ENCODE measurements around the gene MIAT.
"Not testable (repeated sequence)": the region's sequence is repeated elsewhere in the genome, so short reads cannot be mapped to it uniquely, and the experiment has no call there.

The MIAT gene

GRCh38 chr22:26701323-26701722, 43.9 kb downstream of the MIAT start:
- DNase-seq = no peak

DNA sequence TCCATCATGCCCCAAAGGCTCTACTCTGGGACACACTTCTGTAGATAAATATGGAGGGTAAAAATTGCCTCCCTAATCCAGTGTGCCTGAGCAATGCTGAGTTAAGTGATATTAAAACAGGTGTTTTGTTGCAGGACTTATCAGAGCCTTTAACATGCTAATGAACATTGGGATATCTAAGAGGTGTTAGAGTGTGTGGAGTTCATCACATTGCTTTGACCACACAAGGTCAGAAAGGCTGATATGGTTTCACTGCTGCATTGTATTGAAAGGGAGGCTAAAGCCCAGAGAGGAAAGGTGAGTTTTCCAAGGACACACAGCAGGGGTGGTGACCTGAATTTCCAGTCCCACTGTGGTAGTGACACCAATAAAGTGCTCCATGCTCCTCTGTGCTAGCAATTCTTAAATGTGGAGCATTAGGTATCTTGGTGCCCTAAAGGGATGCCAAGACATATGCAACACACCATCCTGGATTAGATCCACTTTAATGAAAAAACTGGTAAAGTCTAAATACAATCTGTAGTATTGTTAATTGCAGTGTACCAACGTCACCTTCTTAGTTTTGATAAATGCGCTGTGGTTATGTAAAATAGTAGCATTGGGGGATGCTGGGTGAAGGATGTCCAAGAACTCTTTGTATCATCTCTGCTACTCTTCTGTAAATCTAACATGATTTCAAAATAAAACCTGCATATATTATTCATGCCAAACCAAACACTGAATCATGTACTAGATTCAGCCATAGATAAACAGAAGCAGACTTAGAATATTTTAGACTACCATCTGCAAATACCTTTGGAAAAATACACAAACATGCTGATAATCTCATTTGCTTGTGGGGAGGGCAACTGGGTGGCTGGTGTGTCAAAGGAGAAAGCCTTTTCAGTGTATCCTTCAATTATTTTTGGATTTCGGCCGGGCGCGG, 45.8 kb downstream of the MIAT start:
- DNase-seq = no peak

DNA sequence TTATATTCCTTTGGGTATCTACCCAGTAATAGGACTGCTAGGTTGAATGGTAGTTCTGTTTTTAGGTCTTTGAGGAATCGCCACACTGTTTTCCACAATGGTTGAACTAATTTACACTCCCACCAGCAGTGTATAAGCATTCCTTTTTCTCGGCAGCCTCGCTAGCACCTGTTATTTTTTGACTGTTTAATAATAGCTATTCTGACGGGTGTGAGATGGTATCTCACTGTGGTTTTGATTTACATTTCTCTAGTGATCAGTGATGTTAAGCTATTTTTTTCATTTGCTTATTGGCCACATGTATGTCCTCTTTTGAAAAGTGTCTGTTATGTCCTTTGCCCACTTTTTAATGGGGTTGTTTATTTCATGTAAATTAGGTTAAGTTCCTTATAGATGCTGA, 48.0 kb downstream of the MIAT start:
- not testable (repeated sequence) for DNase-seq

DNA sequence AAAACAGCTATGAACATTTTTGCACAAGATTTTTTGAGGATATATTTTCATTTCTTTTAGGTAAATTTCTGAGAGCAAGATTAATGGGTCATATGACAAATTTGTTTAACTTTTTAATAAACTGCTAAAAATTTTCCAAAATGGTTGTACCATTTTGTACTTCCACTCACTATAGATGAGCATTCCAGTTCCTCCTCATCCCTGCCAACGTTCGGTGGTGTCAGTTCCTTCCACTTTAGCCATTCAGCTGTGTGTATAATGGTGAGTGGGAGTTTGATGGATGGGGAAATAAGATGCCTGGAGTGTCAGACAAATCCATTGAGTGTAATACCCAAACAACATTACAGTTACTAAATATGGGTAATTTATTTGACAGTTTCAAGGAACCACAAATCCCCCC, 49.7 kb downstream of the MIAT start:
- DNase-seq = no peak

GRCh38 chr22:26707581-26707980, 50.2 kb downstream of the MIAT start:
- no peak for DNase-seq

- DNase-seq = no peak
Measured at GRCh38 chr22:26708256-26709009, 51.0 kb downstream of the MIAT start.

DNA sequence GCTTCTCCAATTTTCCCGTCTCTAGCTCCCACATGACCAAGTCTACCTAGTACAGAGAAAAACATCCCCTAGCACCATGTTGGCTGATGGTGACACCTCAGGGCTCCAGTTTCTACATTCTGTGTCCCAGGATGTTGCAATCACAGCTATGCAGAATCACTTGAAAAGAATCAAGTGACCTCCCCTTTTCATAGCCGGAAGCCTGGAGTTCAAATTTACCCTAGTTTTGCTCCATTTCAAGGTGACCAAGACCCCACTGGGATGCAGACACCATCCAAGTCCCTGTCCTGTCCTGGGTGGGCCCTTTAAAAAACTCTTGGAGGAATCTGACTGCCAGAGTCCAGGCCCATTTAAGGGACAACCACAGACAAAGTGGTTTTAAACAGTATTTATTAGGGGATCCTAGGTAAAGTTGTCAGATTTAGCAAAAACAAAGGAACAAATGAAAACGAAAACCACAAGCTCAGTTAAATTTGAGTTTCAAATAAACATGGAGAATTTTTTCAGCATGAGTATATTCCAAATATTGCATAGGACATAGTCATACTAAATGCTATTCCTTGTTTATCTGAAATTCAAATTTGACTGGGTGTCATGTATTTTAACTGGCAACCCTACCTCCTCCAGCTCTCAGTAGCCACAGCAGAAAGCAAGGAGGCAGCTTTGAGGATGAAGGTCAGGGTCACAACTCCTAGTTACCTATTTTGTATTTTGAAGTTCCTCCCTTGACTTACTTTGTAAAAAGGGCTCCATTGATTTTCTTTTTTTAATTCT, 52.4 kb downstream of the MIAT start:
- DNase-seq = no peak

GRCh38 chr22:26711205-26711963, 54.0 kb downstream of the MIAT start:
- DNase-seq = peak; percentile 5

DNA sequence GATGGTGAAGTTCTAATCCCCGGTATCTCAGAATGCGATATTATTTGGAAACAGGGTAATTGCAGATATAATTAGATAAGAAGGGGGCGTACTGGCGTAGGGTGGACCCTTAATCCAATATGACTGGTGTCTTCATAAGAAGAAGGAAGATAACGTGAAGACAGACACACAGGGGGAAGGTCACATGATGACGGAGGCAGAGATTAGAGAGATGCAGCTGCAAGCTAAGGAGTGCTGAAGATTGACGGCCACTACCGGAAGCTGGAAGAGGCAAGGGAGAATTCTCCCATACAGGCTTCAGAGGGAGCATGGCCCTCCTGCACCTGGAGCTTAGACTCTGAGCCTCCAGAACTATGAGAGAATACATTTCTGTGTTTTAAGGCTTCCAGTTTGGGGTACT, 54.8 kb downstream of the MIAT start:
- DNase-seq = no peak

DNA sequence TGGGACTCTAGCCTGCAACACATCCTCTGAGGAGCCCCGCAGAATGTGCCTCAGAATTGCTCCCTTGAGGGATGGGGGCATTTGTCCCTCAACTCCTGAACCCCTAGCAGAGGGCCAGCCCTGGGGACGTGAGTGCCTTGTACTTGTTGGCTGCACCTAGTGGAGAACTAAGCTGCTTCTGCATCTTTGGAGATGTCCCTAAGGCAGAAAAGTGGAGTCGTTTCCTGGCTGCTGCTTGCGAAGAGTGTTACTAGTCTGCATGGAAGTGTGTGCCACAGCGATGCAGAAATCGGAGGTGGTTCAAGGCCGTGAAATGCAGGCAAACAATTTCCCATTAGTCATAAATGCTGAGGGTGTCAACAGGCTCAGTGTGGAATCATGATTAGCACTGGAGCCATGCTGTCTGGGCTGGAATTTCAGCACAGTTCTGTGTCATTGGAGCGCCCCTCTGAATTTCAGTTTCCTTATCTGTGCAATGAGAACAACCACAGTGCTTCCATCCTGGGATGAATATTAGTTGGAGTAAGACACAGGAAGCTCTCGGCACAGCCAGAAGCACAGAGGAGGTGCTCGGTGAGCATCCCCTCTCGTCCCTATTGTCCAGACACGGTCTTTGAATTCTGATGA, 56.5 kb downstream of the MIAT start:
- DNase-seq = no peak

DNA sequence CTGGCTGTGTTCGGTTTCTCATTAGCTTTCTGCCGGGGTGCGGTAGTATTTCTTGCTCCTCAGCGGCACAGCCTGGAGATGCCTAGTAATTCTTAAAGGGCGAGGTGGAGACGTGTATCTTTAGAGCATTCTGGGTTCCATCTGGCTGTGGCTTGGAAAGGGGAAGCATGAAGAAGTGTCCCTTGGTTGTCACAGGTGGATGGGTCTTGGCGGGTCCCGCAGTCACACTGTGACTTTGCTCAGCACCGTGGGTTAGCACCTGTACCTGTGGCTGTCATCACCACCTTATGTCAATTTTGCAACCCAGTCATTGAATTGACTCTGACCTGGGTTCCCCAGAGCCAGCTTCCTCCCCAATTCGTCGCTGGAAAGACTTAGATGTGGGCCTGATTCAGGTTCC, 57.6 kb downstream of the MIAT start:
- no peak for DNase-seq

GRCh38 chr22:26715392-26715936, 58.1 kb downstream of the MIAT start:
- DNase-seq = no peak

DNA sequence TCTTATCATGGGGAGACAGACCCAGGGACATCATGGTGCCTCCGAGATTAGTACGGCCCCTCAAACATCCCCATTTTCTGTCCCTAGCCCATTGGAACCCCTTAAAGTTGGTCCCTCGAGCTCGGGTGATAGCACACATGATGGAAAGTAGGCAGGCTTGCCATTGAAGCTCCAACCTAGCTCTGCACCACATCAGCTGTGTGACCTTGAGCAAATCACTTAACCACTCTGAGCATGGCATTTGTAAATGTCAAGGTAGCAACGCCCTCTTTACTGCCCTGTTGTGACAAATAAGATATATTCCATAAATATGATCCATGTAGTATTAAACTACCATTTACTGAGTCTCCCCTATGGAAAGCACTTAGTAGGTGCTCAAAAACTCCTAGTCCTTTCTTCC, 61.1 kb downstream of the MIAT start:
- no peak for DNase-seq

GRCh38 chr22:26718905-26719304, 61.5 kb downstream of the MIAT start:
- no peak for DNase-seq

DNA sequence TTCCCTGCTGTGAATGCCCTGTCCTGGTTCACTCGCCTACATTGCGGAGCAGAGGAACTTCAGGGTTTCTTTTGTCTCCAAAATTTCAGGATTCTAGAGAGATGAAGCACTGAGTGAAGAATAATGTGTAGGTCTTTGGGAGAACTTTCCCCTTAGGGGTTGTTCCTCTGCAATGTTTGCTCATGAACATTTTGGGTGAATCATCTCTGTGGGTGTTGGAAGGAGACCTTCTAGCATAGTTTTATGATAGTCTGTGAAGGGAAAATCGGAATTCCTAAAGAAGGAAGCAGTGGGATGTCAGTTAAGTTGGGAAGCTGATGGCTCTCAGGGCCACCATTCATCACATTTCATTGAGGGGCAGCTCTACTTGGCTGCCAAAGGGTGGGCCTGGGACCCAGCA, 64.8 kb downstream of the MIAT start:
- no peak for DNase-seq

DNA sequence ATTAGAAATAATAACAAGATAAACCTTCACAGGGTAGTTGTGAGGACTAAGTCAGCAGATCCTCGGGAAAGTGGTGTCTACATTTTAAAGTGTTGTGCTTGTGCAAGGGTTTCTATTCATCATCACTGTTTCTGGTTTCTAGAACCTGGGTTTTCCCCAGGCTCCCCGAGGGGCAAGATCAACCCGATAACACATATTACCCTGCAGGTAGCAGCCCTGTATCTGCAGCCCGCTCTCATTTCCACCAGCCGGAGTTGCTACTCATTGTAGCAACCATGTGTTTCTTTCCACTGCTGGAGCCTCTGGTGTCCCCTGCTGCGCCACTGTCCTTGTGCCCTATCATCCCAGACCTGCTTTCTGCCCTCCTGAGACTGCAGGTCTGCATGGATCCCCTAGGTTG, 67.0 kb downstream of the MIAT start:
- no peak for DNase-seq

GRCh38 chr22:26725012-26725676, 67.8 kb downstream of the MIAT start:
- no peak for DNase-seq
